Measurements from ENCODE around the gene IPMK. TPM values are rescaled to one million over a fixed set of nuclear protein-coding genes. Genes with fewer than 3 reads are reported as not detected.

The IPMK gene
- total and polyA plus RNA-seq, 8 donors, result 4.7 to 8.1 (median 6.9) TPM

DNA sequence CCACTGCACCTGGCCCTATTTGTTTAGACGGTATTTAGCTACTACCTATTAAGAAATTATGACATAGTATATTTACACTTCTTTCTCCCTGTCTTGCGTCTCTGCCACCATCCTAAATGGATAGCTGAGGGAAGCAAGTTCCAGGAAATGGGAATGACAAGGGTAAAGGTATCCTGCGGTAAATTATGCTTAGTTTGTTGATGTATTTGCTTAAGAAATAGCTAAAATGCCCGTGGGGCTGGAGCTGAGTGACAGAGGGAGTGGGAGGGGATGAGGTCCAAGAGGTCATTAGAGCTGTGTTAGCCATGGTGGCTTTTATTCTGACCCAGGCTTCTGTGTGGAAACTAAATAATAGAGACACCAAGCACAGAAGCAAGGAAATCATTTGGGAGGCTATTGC is 38.1 kb upstream of the IPMK start:
- DNase-seq, result no peak
- Histone ChIP-seq H3K9me3 (no peaks in the 10 kb centered on the region), H3K4me1 (no peaks in the 10 kb centered on the region), H3K27ac (no peak overlapping the region), H3K36me3 (no peaks in the 10 kb centered on the region), H3K27me3 (peaks cover 0 to 3% of the 10 kb centered on the region in 2 donors), H3K4me3 (no peak overlapping the region)
- TF ChIP-seq, protein P1, sequence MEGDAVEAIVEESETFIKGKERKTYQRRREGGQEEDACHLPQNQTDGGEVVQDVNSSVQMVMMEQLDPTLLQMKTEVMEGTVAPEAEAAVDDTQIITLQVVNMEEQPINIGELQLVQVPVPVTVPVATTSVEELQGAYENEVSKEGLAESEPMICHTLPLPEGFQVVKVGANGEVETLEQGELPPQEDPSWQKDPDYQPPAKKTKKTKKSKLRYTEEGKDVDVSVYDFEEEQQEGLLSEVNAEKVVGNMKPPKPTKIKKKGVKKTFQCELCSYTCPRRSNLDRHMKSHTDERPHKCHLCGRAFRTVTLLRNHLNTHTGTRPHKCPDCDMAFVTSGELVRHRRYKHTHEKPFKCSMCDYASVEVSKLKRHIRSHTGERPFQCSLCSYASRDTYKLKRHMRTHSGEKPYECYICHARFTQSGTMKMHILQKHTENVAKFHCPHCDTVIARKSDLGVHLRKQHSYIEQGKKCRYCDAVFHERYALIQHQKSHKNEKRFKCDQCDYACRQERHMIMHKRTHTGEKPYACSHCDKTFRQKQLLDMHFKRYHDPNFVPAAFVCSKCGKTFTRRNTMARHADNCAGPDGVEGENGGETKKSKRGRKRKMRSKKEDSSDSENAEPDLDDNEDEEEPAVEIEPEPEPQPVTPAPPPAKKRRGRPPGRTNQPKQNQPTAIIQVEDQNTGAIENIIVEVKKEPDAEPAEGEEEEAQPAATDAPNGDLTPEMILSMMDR (IDR thresholded peaks at IDR 0.05), result no peak
- intact Hi-C loops (cut with DNase I), result no loop called here
- ATAC-seq, result no peak

DNA sequence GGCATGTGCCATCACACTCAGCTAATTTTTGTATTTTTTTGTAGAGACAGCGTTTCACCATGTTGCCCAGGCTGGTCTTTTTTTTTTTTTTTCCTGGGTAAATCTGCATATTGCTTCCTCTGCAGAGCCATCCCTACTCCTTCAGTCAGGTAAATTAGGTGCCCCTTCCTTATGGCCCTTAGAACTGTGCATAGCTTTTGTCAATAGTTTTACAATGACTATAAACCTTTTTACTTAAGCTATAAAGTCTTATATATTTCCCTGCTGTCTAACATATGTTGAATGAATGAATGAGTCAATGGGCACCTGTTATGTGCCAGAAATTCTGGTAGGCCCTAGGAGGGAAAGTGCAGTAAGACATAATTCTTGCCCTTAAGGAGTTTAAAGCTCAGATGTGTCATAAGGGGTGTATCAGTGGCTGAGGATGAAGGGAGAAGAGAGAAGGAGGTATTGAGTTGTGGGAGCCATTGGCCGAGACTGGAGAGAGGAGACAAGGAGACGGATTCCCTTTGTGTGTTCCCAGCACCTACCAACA is 36.5 kb upstream of the IPMK start:
- H3K36me3 ChIP-seq, result no peaks in the 10 kb centered on the region
- H3K4me3 ChIP-seq, result no peak overlapping the region
- DNase-seq, result no peak
- no peaks in the 10 kb centered on the region for H3K4me1 ChIP-seq
- no peak overlapping the region for H3K27ac ChIP-seq
- H3K27me3 ChIP-seq, result peaks cover 0 to 3% of the 10 kb centered on the region in 2 donors
- H3K9me3 ChIP-seq, result no peaks in the 10 kb centered on the region
- intact Hi-C loops (cut with DNase I), result no loop called here
- no peak for ATAC-seq
- TF ChIP-seq, protein P1 (IDR thresholded peaks at IDR 0.05), result no peak

DNA sequence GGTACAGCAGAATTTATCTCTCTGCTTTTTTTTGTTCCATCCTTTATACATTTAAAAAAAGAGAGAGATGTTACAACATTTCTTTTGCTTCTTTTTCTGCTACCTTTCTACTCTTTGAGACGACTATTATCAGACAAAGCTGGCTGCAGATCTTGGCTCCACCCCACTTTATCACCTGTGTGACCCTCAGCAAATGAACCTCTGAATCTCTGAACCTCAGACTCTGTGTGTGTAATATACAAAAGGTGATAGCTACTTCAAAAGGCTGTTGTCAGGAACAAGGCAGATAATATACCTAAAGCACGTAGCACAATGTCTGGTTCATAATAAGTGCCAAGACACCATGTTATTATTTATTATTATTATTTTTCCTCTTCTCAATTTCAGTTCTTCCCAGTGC is 34.6 kb upstream of the IPMK start:
- Histone ChIP-seq H3K4me1 (no peaks in the 10 kb centered on the region), H3K9me3 (no peaks in the 10 kb centered on the region), H3K27ac (no peak overlapping the region), H3K36me3 (no peaks in the 10 kb centered on the region), H3K27me3 (peaks cover 0 to 3% of the 10 kb centered on the region in 2 donors), H3K4me3 (no peak overlapping the region)
- DNase-seq (no peak), ATAC-seq (no peak)
- intact Hi-C loops (cut with DNase I), result no loop called here
- TF ChIP-seq, protein P1 (IDR thresholded peaks at IDR 0.05), result no peak

DNA sequence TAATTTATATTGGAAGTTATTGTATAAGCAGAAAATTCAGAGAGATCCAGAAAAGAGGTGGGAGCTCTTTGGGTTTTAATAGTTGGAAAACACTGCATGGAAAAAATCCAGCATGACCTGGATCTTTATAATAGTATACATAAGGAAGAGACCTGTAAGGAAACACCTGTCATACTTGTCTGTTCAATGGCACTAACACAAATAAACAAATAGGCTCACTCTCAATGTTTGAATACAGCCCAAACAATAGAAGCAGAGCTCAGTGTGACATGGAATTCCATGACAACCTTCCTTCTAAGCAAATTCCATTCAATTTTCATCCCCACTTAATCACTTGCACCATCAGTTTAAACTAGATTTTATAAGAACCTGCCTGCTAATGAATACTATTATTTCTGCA is 33.0 kb upstream of the IPMK start:
- TF ChIP-seq, protein P1 (IDR thresholded peaks at IDR 0.05), result no peak
- no peaks in the 10 kb centered on the region for H3K27me3 ChIP-seq
- no peak overlapping the region for H3K4me3 ChIP-seq
- intact Hi-C loops (cut with DNase I), result no loop called here
- H3K4me1 ChIP-seq, result no peaks in the 10 kb centered on the region
- H3K36me3 ChIP-seq, result no peaks in the 10 kb centered on the region
- DNase-seq, result no peak
- H3K27ac ChIP-seq, result no peak overlapping the region
- no peaks in the 10 kb centered on the region for H3K9me3 ChIP-seq
- ATAC-seq, result no peak

DNA sequence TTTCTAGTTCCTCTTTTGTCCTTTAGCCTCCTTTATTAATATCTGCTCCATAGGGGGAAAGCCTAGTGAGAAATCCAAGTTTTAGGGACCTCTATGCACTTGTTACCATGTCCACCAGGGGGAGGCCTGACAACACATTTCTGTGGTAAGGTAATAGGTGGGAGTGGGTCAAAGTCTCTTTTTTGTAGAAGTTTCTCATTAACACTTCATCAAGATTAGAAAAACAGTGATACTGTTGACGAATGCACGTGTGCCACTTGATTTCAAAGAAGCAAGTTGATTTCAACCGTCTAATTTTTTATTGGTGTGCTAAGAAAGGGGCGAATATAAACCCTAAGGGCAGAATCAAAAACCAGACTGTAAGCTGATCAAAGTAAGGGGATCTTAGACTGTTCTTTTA is 31.9 kb upstream of the IPMK start:
- intact Hi-C loops (cut with DNase I), result no loop called here
- no peak overlapping the region for H3K4me3 ChIP-seq
- H3K27ac ChIP-seq, result no peak overlapping the region
- no peaks in the 10 kb centered on the region for H3K4me1 ChIP-seq
- ATAC-seq, result peak; percentile 88
- no peaks in the 10 kb centered on the region for H3K27me3 ChIP-seq
- peak in 3 of 4 donors; percentile 27 to 54 (median 42) for DNase-seq
- TF ChIP-seq, protein P1 (IDR thresholded peaks at IDR 0.05), result peak; percentile 71 to 80
- H3K36me3 ChIP-seq, result no peaks in the 10 kb centered on the region
- no peaks in the 10 kb centered on the region for H3K9me3 ChIP-seq
